KBM-7 (cell line): ENCODE results near the gene SH3RF3.

Experiments used
- DNase-seq: peaks from one replicate; pipeline ENCODE4 v3.0.0-alpha.2; 2015
- in situ Hi-C: fragments of 300-500 bp; cut with MboI; formaldehyde crosslinking; loops from 2 replicates; pipeline ENCODE4 v1.14.3; 2020; ENCODE audit warnings: low sequenced_read_pairs, low pct_unique_long_range_greater_than_20kb, mixed read lengths

SH3RF3 gene

GRCh38 chr2:109421642-109422041 lies 292.6 kb downstream of the SH3RF3 start:
- in situ Hi-C loops: no loop called here
- DNase-seq: no peak

- no peak for DNase-seq
- in situ Hi-C loops: no loop called here
Observed at GRCh38 chr2:109422071-109422757, 293.2 kb downstream of the SH3RF3 start.

DNA sequence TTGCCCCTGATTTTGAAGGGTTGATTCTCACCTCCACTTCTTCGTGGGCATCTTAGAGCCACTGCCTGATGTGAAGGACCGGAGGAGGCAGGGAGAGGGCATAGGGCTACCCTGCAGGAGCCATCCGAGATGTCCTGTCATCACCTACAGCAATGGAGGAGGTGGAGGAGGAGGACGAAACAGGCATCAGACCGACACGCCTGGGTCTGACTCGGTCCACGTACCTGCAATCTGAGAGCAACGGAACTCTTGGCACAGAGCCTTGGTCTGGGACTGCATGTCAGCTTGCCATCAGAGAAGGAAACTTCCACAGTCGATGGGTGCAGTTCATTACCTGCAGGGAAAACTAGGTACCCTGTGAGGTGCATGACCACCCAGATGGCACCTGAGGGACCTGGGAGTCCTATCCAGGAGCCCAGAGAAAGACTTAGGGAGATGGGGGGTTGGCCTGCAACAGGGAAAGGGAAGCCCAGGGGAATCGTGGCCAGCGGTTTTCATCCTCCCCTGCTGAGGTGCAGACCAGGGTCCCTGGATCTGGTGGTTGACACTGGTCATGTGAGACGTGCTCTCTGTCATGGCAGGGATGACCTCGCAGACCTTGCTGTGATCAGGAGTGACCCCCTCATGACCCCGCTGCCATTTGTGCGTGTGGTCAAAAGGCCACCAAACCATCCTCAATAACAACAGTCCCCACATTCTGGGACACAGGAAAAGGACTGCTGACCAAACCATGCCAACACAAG lies 293.9 kb downstream of the SH3RF3 start:
- DNase-seq: no peak
- in situ Hi-C loops: no loop called here

DNA sequence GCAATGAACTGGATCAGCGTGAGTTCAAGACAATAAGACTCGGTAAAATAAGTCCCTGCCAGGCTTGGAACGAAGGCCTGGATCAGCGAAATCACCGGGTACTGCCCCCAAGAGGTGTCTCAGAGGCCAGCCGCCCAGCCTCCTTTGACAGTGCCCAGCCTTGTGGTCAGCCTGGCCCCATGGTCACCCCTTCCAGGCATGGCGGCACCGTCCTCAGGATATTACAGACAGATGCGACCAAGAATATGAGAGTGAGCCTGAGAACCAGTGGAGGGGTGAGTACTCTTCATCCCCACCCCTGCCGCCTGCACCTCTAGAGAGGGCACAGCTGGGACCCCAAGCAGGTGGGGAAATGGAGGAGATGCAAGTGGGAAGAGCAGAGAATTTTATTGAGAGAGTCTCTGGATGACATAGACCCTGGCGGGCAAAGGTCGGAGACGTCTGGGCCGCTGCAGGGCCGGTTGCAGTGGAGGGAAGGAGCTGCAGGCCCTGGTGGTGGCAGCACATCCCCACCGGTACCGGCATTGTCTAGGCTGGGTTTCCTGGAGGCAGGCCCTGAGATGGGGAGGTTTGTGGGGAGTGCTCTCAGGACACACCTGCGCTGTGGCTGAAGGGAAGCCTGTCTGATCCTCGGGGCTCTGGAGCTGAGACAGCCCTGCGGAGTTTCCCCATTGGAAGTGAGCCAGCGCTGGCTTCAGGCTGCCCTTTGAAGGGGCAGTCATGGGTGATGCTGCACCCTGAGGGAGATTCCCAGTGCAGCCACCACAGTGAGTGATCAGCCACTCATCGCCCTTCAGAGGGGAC lies 294.8 kb downstream of the SH3RF3 start:
- DNase-seq: no peak
- in situ Hi-C loops: no loop called here

- no peak for DNase-seq
- in situ Hi-C loops: no loop called here
Observed at GRCh38 chr2:109425411-109425810, 296.4 kb downstream of the SH3RF3 start.

GRCh38 chr2:109427661-109428091 lies 298.7 kb downstream of the SH3RF3 start:
- no peak for DNase-seq
- in situ Hi-C loops: no loop called here

- DNase-seq: no peak
- in situ Hi-C loops: no loop called here
Observed at GRCh38 chr2:109428281-109428680, 299.3 kb downstream of the SH3RF3 start.

GRCh38 chr2:109428841-109429566 lies 300.0 kb downstream of the SH3RF3 start:
- no peak for DNase-seq
- in situ Hi-C loops: no loop called here

GRCh38 chr2:109429567-109430328 lies 300.7 kb downstream of the SH3RF3 start:
- in situ Hi-C loops: no loop called here
- DNase-seq: no peak

GRCh38 chr2:109430329-109430636 lies 301.3 kb downstream of the SH3RF3 start:
- in situ Hi-C loops: no loop called here
- DNase-seq: no peak

DNA sequence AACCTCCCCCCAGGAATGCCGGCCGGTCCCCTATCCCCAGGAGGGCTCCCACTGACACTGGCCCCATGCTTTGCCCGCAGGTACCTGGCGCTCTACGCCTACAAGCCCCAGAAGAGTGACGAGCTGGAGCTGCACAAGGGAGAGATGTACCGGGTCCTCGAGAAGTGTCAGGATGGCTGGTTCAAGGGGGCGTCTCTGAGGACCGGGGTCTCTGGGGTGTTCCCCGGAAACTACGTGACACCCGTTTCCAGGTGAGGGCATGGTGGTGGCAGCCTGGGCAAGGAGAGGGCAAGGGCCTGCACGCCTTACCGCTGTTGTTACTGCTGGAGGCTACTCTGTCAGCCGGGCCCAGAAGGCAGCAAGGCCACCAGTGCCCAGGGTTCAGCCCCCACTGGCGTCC lies 303.4 kb downstream of the SH3RF3 start:
- no peak for DNase-seq

DNA sequence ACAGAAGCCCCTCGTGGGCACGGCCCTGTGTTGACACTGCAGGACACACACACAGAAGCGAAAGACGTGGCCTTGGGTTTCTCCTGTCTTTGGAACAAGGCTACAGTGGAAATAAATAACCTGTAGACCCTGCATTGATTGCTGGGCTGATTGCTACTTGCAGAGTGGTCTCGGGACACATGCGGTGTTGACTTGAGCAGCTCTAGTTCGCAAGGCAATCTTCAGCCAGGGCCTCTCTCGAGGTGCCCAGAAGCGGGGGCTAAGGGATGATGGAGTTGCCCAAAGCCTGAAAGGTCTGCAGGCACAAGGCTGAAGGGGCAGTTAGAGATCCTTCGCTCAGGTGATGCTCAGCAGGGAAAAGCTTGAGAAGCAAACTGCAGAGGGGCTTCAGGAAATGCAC lies 304.5 kb downstream of the SH3RF3 start:
- no peak for DNase-seq
- in situ Hi-C loops: no loop called here

More for the DNA sequence above, 303.4 kb downstream of the SH3RF3 start:
- in situ Hi-C loops: no loop called here

- in situ Hi-C loops: no loop called here
- no peak for DNase-seq
Observed at GRCh38 chr2:109433926-109434325, 304.9 kb downstream of the SH3RF3 start.

DNA sequence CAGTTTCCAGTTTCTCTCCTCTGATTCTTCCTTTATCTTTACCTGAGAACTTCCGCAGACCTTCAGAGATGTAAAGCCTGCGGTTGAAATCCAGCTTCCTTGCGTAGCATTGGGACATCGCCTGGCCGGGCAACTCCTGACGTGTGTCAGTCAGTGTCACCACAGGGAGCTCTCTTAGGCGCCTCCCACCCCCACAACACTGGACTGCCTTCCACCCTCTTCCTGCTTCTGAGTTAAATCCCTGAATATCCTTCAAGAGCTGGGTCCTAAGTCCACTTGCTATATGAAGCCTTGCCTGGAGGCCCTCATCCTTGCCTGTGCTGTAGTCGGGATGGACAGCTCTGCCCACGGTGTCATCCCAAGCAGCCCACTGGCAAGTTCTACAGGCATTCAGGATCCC lies 305.3 kb downstream of the SH3RF3 start:
- DNase-seq: no peak
- in situ Hi-C loops: no loop called here

DNA sequence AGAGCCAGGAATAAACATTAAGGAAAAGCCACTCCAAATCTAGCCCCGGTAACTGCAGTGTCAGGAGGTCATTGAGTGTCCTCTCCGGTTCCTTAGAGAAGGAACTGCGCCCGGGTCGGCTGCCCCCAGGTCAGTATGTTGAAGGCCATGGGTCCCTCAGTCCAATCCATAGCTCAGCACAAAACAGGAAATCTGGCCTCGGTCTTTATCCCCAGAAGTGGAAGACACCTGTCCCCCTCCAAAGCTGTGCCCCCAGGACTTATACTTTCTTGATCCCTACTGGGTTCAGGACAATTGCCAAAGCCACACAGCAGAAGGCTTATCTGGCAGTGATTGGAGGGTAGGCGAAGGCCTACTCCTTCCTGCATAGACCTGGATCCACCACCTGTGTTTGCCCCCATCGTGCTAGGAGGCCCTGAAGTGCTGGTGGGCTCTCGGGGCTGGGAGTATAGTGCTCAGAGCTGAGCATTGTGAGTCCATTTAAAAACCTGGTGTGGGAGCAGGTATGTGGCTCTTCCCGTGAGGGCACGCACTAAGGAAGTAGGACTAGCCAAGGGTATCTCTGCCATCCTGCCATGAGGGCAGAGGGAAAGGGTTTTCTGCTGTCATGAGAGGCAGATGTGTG lies 306.2 kb downstream of the SH3RF3 start:
- no peak for DNase-seq
- in situ Hi-C loops: no loop called here

DNA sequence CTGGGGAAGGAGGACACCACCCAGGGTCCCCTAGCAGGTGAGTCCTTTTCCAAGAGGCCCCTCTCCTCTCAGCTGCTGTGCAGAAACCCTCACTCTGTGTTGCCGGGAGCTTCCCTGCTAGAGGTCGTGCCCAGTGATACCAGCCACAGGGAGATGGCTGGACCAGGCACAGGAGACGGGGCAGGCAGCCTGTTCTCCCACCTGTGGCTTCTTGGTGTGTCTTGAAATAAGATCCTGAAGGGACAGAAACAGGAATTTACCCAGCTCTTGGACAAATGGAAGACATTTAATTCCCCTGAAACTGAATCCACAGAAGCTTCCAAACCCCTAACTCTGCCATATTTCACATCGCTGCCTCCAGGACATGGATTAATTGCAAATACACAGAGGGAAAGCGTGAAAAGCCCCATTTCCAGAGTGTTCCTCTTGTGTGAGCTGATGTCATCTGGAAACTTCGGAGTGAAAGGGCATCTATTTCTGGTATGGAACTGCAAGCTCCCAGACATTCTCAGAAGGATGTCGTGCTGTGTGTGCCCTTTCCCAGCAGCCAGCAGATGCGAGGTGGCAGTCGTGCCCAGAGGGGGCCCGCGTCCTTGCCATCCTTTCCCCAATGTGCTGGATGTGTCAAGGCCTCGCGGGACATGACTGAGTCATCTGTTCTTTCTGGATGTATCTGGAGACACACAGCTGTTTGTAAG lies 307.0 kb downstream of the SH3RF3 start:
- no peak for DNase-seq
- in situ Hi-C loops: no loop called here

DNA sequence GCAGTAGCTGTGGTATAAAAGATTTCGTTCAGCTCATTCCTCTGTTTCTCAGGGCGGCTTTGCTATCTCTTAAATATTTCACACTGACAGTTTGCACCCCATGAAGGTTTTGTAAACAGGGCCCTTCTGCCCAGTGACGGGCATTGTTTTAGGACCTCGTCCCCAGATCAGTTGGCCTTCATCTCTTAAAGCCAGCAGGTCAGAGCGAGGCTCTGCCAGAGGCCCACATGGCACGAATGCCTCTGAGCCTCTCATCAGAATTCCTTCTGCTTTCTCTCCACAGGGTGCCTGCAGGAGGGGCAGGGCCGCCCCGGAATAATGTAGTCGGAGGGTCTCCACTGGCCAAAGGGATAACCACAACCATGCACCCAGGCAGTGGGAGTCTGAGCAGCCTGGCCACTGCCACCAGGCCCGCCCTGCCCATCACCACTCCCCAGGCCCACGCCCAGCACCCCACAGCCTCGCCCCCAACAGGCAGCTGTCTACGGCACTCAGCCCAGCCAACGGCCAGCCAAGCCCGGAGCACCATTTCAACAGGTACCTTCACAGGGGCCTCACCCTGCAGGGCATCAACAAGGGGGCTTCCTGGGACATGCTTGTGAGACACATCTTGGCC lies 307.7 kb downstream of the SH3RF3 start:
- in situ Hi-C loops: no loop called here
- DNase-seq: no peak
